Measurements from ENCODE around the gene BCL11B.

The BCL11B gene

GRCh38 chr14:99137001-99137700 lies 134.8 kb downstream of the BCL11B start:
- no peak for DNase-seq (ENCODE audit: low spot score)

DNA sequence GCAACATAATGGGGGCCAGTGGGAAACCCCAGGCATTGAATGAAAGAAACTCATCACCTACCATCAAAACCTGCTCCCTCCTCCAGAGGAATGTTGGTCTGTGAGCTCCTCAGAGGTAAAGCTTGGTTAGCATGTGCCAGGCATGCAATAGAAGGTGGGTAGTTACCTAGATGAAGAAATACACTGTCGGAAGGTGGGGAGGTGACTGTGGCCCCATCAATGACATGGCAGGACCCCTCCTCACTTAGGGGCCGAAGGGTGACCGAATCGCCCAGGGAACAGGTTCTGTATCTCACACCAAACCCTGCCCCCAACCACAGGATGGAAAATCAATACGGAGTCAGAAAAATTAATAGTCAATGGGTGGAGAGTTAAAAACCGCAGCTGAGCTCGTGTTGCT lies 135.6 kb downstream of the BCL11B start:
- no peak for DNase-seq (ENCODE audit: low spot score)

- DNase-seq (ENCODE audit: low spot score), result no peak
Observed at GRCh38 chr14:99136047-99136400, 136.0 kb downstream of the BCL11B start.

- DNase-seq (ENCODE audit: low spot score), result no peak
Observed at GRCh38 chr14:99134516-99135046, 137.4 kb downstream of the BCL11B start.

DNA sequence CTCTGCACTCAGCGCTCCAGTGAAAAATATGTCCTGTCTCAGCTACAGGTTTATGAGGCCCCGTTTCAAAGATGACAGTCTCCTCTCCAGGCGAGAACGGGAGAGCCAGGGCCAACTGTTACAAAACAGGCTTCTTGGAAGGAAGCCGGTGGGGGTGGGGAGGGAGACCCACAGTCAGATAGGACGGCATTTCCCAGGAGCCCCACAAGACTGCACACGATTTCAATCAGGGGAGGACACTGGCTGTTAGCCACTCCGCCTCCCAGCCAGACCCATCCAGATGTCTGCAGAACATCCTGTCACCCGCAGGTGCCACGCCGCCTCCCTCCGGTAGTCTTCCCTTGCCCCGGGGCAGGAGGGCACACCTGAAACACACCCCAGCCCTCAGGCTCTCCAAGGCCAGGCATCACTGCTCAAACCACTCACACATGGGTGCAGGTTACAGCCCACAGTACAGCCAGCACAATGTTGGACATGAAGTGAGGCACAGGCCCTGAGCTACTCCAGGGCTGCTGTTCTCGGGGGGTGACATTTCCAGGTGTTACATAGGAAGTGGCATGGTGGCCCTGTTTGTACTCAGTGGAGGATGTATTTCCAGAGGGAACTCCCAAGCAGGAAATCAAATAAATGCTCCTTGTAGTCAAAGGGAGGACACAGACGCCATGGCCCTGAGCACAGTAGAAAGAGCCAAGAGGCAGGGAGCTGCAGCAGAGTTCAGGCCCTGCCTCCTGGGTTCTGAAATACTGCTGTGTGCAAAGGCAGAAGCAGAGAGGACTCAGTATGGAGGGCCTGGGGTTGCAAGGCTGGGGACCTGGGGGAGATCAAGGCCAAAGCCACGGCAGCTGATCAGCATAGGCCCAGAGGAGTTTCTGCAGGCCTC lies 138.1 kb downstream of the BCL11B start:
- DNase-seq (ENCODE audit: low spot score), result no peak

DNA sequence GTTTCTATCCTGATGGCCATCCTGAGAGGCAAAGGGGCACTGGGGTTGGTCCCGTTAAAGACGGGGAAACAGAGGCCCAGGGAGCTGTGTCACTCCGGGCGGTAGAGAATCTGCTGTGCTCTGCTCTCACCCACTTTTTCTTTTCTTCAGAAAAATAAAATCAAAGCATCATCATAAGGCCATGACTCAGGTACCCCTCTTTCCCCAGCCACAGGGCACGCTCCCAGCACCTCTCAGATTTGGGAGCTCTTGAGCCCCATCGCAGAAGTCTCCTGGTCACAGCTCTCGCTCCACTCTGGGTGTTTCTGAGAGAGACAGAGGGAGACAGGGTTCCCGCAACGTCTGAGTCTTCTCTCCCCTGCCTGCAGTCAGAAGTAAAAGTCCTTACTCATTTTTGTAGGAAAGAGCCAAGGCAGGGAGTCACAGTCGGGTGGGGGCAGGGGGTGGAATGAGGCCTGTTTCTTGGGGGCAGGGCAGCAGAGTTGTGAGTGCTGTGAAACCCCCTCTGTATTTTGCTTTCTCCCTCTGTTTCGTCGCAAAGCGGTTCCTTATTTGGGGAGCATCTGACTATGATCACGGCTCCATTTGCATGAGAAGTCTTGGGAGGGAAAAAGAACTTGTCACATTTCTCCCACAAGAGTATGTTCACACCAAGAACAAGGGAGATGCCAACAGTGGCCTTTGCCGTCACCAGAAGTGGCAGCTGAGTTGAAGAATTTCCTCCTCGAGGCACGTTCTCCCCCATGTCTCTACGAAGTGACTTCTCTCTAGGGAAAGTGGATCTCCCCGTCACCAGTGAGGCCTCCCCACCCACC lies 139.0 kb downstream of the BCL11B start:
- no peak for DNase-seq (ENCODE audit: low spot score)

- DNase-seq (ENCODE audit: low spot score), result no peak
Observed at GRCh38 chr14:99131632-99132271, 140.2 kb downstream of the BCL11B start.

GRCh38 chr14:99129998-99130397 lies 142.0 kb downstream of the BCL11B start:
- DNase-seq (ENCODE audit: low spot score), result no peak

GRCh38 chr14:99129211-99129696 lies 142.7 kb downstream of the BCL11B start:
- no peak for DNase-seq (ENCODE audit: low spot score)

DNA sequence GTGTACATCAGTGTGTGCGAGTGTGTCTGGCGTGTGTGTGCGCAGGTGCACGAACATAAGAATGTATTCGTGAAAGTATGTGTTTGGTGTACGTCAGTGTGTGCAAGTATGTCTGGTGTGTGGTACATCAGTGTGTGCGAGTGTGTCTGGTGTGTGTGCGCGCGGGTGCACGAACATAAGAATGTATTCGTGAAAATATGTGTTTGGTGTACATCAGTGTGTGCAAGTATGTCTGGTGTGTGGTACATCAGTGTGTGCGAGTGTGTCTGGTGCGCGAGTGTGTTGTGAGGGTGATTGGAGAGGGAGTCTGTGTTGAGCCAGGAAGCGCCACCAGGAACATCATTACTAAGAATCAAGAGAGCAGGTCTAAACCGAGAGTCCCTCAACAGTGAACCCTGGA lies 143.8 kb downstream of the BCL11B start:
- DNase-seq (ENCODE audit: low spot score), result no peak

GRCh38 chr14:99127651-99128167 lies 144.3 kb downstream of the BCL11B start:
- no peak for DNase-seq (ENCODE audit: low spot score)

DNA sequence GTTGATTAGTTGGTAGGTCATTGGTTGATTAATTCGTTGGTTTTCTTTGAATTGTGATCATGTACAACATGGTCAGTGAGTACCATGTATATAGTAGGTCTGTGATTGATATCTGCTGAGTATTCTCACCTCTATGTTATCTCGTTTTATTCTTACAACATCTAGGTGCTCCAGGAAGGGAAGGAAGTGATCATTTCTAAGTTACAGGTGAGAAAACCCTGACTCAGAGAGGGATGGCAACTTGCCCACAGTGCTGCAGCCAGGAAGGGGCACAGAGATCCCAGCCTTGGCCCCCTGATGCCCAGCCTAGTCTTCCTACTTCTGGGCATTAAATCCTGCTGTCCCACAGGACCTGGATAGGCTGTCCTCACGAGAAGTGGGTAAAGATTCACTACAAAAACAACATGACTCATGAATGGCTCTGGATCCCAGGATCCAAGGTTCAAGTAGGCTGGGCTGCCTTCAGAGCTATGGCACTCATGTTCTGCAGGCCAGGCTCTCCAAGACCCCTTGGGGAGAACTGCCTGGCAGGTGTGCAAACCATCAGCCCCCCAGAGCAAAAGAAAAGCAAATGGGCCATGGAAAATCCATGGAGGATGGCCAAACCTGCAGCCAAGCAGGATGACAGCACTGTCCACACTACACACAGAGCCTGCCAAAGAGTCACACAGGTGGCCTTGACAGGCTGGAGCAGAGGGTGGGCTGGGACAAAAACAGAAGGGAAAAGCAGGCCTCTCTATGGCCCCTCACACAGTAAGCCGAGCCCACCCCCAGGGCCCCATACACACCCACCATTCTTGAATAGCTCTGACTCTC lies 146.2 kb downstream of the BCL11B start:
- DNase-seq (ENCODE audit: low spot score), result no peak

GRCh38 chr14:99125113-99125512 lies 146.9 kb downstream of the BCL11B start:
- no peak for DNase-seq (ENCODE audit: low spot score)

DNA sequence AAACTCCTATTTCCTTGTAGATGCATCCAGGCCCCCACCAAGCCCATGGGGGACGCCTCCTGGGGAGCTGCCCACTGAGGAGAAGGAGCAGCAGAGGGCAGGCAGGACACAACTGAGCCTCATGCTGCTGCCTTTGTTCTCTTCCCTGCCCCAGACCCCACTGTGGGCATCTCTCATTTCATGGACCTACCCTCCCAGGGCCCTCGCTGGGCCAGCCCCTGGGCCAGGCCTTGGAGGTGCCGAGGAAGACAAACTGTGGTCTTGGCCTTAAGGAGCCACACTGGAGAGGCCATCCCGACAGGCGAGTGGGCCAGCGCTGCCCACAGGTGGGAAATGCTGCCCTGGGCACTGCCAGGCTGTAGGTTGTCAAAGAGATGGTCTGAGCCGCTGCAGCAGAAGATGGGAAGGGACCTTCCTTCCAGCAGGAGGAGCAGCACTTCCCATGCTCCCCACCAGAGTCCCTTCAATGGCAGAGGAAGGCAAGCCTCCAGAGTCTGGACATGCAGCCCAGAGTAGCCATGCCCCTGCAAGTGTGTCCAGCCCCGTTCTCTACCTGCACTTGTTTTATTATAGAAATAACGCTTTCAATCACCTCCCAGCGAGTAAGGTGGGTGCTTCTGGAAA lies 147.4 kb downstream of the BCL11B start:
- DNase-seq (ENCODE audit: low spot score), result no peak

GRCh38 chr14:99123208-99123870 lies 148.7 kb downstream of the BCL11B start:
- no peak for DNase-seq (ENCODE audit: low spot score)

- no peak for DNase-seq (ENCODE audit: low spot score)
Observed at GRCh38 chr14:99122521-99123125, 149.4 kb downstream of the BCL11B start.

- DNase-seq (ENCODE audit: low spot score), result no peak
Observed at GRCh38 chr14:99121319-99121875, 150.6 kb downstream of the BCL11B start.

DNA sequence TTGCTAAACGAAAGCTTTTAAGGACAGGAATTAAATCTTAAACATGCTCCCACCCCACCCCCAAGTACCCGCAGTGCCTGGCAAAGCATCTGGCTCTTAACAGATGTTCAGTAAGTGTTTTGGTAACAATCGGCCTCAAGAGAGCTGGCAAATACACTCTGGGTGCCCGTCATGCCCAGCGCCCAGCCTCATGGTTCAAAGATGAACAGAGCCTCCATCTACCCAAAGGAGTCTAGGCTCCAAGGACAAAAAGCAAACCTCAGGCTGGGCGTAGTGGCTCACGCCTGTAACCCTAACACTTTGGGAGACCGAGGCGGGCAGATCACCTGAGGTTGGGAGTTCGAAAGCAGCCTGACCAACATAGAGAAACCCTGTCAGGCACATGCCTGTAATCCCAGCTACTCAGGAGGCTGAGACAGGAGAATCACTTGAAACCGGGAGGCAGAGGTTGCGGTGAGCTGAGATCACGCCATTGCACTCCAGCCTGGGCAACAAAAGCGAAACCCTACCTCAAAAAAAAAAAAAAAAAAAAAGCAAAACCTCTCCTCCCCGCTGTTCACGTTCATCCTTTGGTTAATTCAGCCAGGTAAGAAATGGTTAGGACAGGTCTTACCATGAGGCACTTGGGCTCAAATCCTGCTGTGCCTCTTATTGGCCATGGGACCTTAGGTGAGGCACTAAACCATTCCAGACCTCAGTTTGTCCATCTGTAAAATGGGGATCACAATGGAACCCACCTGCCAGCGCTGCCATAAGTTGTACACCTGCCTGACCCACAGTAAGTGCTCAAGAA lies 151.3 kb downstream of the BCL11B start:
- DNase-seq (ENCODE audit: low spot score), result no peak
